ENCODE data around the gene TRIO.

Gene TRIO

GRCh38 chr5:14220642-14221041 lies 77.5 kb downstream of the TRIO start:
- Histone ChIP-seq H3K36me3 (ENCODE audit: low read length) (no peaks in the 10 kb centered on the region), H3K4me2 (ENCODE audit: low read depth, low read length, poor library complexity, severe bottlenecking) (no peak overlapping the region), H4K20me1 (ENCODE audit: low read depth, low read length) (no peaks in the 10 kb centered on the region; the same call in 1 of the 2 replicates), H3K9ac (ENCODE audit: low read length) (no peak overlapping the region), H3K9me2 (replicated peaks; ENCODE audit: insufficient read depth, low read length) (no peaks in the 10 kb centered on the region), H3K4me3 (ENCODE audit: insufficient read depth, low read length, poor library complexity, severe bottlenecking) (no peak overlapping the region), H3K27ac (ENCODE audit: low read depth, low read length) (no peak overlapping the region), H3F3A (ENCODE audit: insufficient read depth) (no peaks in the 10 kb centered on the region), H3K27me3 (ENCODE audit: low read length) (no peaks in the 10 kb centered on the region), H2AFZ (ENCODE audit: low read depth, low read length, severe bottlenecking) (no peak overlapping the region), H3K9me3 (ENCODE audit: insufficient read depth, low read length) (no peaks in the 10 kb centered on the region), H3K79me2 (ENCODE audit: insufficient read depth, low read length) (no peaks in the 10 kb centered on the region)
- TF ChIP-seq, protein P1, sequence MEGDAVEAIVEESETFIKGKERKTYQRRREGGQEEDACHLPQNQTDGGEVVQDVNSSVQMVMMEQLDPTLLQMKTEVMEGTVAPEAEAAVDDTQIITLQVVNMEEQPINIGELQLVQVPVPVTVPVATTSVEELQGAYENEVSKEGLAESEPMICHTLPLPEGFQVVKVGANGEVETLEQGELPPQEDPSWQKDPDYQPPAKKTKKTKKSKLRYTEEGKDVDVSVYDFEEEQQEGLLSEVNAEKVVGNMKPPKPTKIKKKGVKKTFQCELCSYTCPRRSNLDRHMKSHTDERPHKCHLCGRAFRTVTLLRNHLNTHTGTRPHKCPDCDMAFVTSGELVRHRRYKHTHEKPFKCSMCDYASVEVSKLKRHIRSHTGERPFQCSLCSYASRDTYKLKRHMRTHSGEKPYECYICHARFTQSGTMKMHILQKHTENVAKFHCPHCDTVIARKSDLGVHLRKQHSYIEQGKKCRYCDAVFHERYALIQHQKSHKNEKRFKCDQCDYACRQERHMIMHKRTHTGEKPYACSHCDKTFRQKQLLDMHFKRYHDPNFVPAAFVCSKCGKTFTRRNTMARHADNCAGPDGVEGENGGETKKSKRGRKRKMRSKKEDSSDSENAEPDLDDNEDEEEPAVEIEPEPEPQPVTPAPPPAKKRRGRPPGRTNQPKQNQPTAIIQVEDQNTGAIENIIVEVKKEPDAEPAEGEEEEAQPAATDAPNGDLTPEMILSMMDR (IDR thresholded peaks at IDR 0.05; ENCODE audit: insufficient read depth, low read length, poor library complexity, severe bottlenecking), result no peak
- TF ChIP-seq EZH2phosphoT487 (conservative IDR thresholded peaks at IDR 0.05; ENCODE audit: low read length), result no peak

- H3K4me2 ChIP-seq (ENCODE audit: low read depth, low read length, poor library complexity, severe bottlenecking), result no peak overlapping the region
- no peaks in the 10 kb centered on the region for H3K9me3 ChIP-seq (ENCODE audit: insufficient read depth, low read length)
- TF ChIP-seq EZH2phosphoT487 (conservative IDR thresholded peaks at IDR 0.05; ENCODE audit: low read length), result no peak
- TF ChIP-seq, protein P1 (IDR thresholded peaks at IDR 0.05; ENCODE audit: insufficient read depth, low read length, poor library complexity, severe bottlenecking), result no peak
- H3K36me3 ChIP-seq (ENCODE audit: low read length), result no peaks in the 10 kb centered on the region
- H3K4me3 ChIP-seq (ENCODE audit: insufficient read depth, low read length, poor library complexity, severe bottlenecking), result no peak overlapping the region
- no peaks in the 10 kb centered on the region for H3K27me3 ChIP-seq (ENCODE audit: low read length)
- no peak overlapping the region for H3K27ac ChIP-seq (ENCODE audit: low read depth, low read length)
- no peaks in the 10 kb centered on the region; the same call in 1 of the 2 replicates for H4K20me1 ChIP-seq (ENCODE audit: low read depth, low read length)
- H3K79me2 ChIP-seq (ENCODE audit: insufficient read depth, low read length), result no peaks in the 10 kb centered on the region
- no peak overlapping the region for H2AFZ ChIP-seq (ENCODE audit: low read depth, low read length, severe bottlenecking)
- no peaks in the 10 kb centered on the region for H3K9me2 ChIP-seq (replicated peaks; ENCODE audit: insufficient read depth, low read length)
- H3K9ac ChIP-seq (ENCODE audit: low read length), result no peak overlapping the region
- H3F3A ChIP-seq (ENCODE audit: insufficient read depth), result no peaks in the 10 kb centered on the region
Measured at GRCh38 chr5:14221732-14222131, 78.6 kb downstream of the TRIO start.

GRCh38 chr5:14222206-14222605 lies 79.1 kb downstream of the TRIO start:
- Histone ChIP-seq H3K27me3 (ENCODE audit: low read length) (no peaks in the 10 kb centered on the region), H3K4me3 (ENCODE audit: insufficient read depth, low read length, poor library complexity, severe bottlenecking) (no peak overlapping the region), H3F3A (ENCODE audit: insufficient read depth) (no peaks in the 10 kb centered on the region), H3K9ac (ENCODE audit: low read length) (no peak overlapping the region), H3K4me2 (ENCODE audit: low read depth, low read length, poor library complexity, severe bottlenecking) (no peak overlapping the region), H3K27ac (ENCODE audit: low read depth, low read length) (no peak overlapping the region), H2AFZ (ENCODE audit: low read depth, low read length, severe bottlenecking) (no peak overlapping the region), H4K20me1 (ENCODE audit: low read depth, low read length) (peaks cover under 1% of the 10 kb centered on the region; the same call in 1 of the 2 replicates), H3K9me3 (ENCODE audit: insufficient read depth, low read length) (no peaks in the 10 kb centered on the region), H3K36me3 (ENCODE audit: low read length) (no peaks in the 10 kb centered on the region), H3K79me2 (ENCODE audit: insufficient read depth, low read length) (no peaks in the 10 kb centered on the region), H3K9me2 (replicated peaks; ENCODE audit: insufficient read depth, low read length) (no peaks in the 10 kb centered on the region)
- TF ChIP-seq, protein P1 (IDR thresholded peaks at IDR 0.05; ENCODE audit: insufficient read depth, low read length, poor library complexity, severe bottlenecking), result no peak
- no peak for TF ChIP-seq EZH2phosphoT487 (conservative IDR thresholded peaks at IDR 0.05; ENCODE audit: low read length)
